ENCODE results near the gene PDE6B. TPM values are rescaled to one million over a fixed set of nuclear protein-coding genes. Genes with fewer than 3 reads are reported as not detected.

The PDE6B gene
- total RNA-seq, 4 donors from 2014 or later, result 2.2 to 5.8 (median 4.4) TPM

DNA sequence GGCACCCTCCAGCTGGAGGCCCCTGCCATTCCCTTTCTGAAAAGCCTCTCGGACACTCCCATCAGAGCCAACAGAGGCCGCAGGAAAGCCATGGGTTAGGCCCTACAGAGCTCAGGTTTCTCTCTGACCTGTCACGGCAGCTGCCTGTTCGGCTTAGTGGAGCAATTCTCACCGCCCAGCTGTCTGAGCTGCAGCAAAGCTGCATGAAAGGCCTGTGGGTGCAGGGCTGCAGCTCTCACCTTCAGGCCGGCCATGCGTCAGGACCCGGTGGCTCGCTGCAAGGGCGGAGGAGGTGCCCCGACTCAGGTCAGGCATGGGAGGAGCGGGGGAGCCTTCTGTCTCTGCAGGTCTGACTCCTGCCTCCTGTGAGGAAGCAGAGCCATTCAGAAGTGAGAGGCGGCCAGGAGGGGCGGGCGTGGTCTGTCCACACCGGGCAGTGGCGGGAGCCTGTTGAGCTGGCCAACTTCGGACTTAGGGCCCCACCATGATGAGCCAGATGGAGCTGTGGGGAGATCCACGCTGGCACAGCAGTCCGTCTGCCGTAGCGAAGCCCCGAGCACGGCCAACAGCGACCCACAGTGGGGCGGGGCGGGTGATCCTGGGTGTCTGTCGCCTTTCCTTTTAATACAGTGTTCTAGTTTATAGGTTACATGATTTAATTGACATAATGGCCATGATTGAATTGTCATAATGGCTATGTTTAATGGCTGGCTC is 23.4 kb downstream of the PDE6B start:
- Histone ChIP-seq H3K27ac (replicated peaks in 1 of 4) (no peak overlapping the region), H3K27me3 (peaks cover 0 to 71% (median 9%) of the 10 kb centered on the region in 4 donors), H3K9me3 (no peaks in the 10 kb centered on the region), H3K4me1 (peaks cover 0 to 7% (median 0%) of the 10 kb centered on the region in 4 donors), H3K36me3 (no peaks in the 10 kb centered on the region), H3K4me3 (no peak overlapping the region)
- intact Hi-C loops (cut with DNase I), result no loop called here
- 93% methylated on average over 4 of the region's 28 CpGs for WGBS
- no peak for DNase-seq (ENCODE audit: extremely low spot score)
- TF ChIP-seq POLR2A (IDR thresholded peaks at IDR 0.05; ENCODE audit: low read depth) (no peak), POLR2AphosphoS5 (IDR thresholded peaks at IDR 0.05) (no peak), EP300 (IDR thresholded peaks at IDR 0.05) (no peak)
- TF ChIP-seq, protein P1, sequence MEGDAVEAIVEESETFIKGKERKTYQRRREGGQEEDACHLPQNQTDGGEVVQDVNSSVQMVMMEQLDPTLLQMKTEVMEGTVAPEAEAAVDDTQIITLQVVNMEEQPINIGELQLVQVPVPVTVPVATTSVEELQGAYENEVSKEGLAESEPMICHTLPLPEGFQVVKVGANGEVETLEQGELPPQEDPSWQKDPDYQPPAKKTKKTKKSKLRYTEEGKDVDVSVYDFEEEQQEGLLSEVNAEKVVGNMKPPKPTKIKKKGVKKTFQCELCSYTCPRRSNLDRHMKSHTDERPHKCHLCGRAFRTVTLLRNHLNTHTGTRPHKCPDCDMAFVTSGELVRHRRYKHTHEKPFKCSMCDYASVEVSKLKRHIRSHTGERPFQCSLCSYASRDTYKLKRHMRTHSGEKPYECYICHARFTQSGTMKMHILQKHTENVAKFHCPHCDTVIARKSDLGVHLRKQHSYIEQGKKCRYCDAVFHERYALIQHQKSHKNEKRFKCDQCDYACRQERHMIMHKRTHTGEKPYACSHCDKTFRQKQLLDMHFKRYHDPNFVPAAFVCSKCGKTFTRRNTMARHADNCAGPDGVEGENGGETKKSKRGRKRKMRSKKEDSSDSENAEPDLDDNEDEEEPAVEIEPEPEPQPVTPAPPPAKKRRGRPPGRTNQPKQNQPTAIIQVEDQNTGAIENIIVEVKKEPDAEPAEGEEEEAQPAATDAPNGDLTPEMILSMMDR (IDR thresholded peaks at IDR 0.05), result no peak

DNA sequence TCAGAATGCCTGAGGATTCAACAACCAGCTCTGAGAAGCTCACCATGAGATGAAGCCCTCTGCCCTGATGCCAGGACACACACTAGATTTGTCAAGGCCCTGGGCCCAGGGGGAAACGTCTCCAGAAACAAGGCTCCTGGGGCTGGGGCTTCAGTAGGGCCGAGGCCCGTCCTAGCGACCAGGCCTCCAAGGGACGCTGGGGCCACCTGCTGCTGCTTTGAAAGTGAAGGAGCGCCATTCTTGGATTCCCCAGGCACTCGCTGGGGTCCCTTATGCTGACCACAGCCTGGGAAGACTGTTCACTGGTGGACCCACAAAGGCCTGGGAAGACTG is 23.9 kb downstream of the PDE6B start:
- DNase-seq (ENCODE audit: extremely low spot score), result no peak
- WGBS, result 80% methylated on average over 2 of the region's 7 CpGs

DNA sequence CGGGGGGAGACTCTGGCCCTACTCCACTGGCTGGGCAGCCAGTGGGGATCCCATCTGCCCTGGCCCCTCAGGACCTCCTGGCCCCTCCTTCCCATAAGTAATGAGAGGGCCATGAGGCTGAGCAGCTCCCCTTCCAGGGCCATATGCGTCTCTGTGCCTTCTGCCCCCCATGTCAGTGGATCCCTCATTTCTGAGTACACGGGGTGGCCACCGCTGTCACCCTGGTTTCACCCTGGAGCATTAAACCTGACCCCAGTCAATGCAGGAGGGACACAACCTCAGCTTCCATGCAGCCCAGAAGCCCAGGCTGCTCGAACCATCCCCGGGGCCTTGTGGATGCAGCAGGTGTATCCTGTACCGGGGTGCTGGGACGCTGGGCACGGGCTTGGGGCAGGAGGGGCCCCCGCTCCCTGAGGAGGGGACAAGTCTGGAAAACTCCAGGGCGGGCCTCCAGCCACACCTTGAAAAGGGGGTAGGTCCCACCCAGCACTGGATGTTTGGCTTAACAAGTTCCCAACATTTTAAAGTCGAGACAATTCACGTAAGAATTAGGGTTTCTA is 24.5 kb downstream of the PDE6B start:
- TF ChIP-seq POLR2A (IDR thresholded peaks at IDR 0.05; ENCODE audit: low read depth) (no peak), EP300 (IDR thresholded peaks at IDR 0.05) (no peak), POLR2AphosphoS5 (IDR thresholded peaks at IDR 0.05) (no peak)
- TF ChIP-seq, protein P1 (IDR thresholded peaks at IDR 0.05), result no peak
- no peak for DNase-seq (ENCODE audit: extremely low spot score)

More for the DNA sequence above, 23.9 kb downstream of the PDE6B start:
- intact Hi-C loops (cut with DNase I), result no loop called here
- peaks cover 0 to 7% (median 0%) of the 10 kb centered on the region in 4 donors for H3K4me1 ChIP-seq
- H3K4me3 ChIP-seq, result no peak overlapping the region
- no peaks in the 10 kb centered on the region for H3K9me3 ChIP-seq
- no peaks in the 10 kb centered on the region for H3K36me3 ChIP-seq
- peaks cover 0 to 76% (median 9%) of the 10 kb centered on the region in 4 donors for H3K27me3 ChIP-seq
- TF ChIP-seq, protein P1 (IDR thresholded peaks at IDR 0.05), result no peak
- no peak for TF ChIP-seq POLR2AphosphoS5 (IDR thresholded peaks at IDR 0.05)
- TF ChIP-seq POLR2A (IDR thresholded peaks at IDR 0.05; ENCODE audit: low read depth), result no peak
- TF ChIP-seq EP300 (IDR thresholded peaks at IDR 0.05), result no peak
- no peak overlapping the region for H3K27ac ChIP-seq (replicated peaks in 1 of 4)

DNA sequence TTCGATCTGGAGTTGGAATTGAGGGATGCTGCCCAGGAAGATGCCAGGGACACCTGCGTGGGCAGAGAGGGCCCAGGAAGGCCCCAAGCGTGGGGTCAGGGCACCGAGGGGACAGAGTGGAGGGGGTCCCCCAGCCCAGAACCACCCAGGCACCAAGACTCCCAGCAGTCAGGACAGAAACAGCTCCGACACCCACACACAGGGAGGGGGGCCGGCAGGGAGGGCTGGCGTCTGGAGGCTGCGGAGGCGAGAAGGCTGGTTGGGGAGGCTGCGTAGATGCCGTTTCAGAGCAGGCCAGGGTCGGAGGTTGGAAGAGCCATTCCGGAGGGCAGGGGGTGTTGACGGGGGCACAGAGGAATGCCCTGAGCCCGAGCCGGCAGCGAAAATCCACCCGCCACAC is 25.1 kb downstream of the PDE6B start:
- no peaks in the 10 kb centered on the region for H3K9me3 ChIP-seq
- no peak overlapping the region for H3K27ac ChIP-seq (replicated peaks in 1 of 4)
- DNase-seq (ENCODE audit: extremely low spot score), result no peak
- intact Hi-C loops (cut with DNase I), result no loop called here
- WGBS, result 65% methylated on average over 17 of the region's 18 CpGs
- H3K36me3 ChIP-seq, result no peaks in the 10 kb centered on the region
- H3K4me3 ChIP-seq, result no peak overlapping the region
- TF ChIP-seq EP300 (IDR thresholded peaks at IDR 0.05) (no peak), POLR2A (IDR thresholded peaks at IDR 0.05; ENCODE audit: low read depth) (no peak), POLR2AphosphoS5 (IDR thresholded peaks at IDR 0.05) (no peak)
- TF ChIP-seq, protein P1 (IDR thresholded peaks at IDR 0.05), result no peak
- H3K27me3 ChIP-seq, result peaks cover 0 to 84% (median 9%) of the 10 kb centered on the region in 4 donors
- peaks cover 0 to 7% (median 0%) of the 10 kb centered on the region in 4 donors for H3K4me1 ChIP-seq

More for the DNA sequence above, 24.5 kb downstream of the PDE6B start:
- intact Hi-C loops (cut with DNase I), result no loop called here
- Histone ChIP-seq H3K4me3 (no peak overlapping the region), H3K27me3 (peaks cover 0 to 78% (median 9%) of the 10 kb centered on the region in 4 donors), H3K27ac (replicated peaks in 1 of 4) (no peak overlapping the region), H3K36me3 (no peaks in the 10 kb centered on the region), H3K4me1 (peaks cover 0 to 7% (median 0%) of the 10 kb centered on the region in 4 donors), H3K9me3 (no peaks in the 10 kb centered on the region)
- WGBS, result 77% methylated on average over 5 of the region's 13 CpGs

Data from esophagus muscularis mucosa (tissue), 4 donors.